ENCODE results near the gene EHMT1. TPM values are rescaled to one million over a fixed set of nuclear protein-coding genes. Genes with fewer than 3 reads are reported as not detected.

EHMT1 gene
- total and polyA plus RNA-seq, 2 donors from 2014 or later: 15.8 to 92.9 TPM

GRCh38 chr9:137761793-137762192, 143.0 kb downstream of the EHMT1 start:
- Histone ChIP-seq H3K9me3 (ENCODE audit: control insufficient read depth in 2 of 3, insufficient read depth in 1 of 3, low read length in 3 of 3) (no peaks in the 10 kb centered on the region), H3K4me3 (ENCODE audit: low read length in 3 of 3) (no peak overlapping the region), H3K36me3 (ENCODE audit: control insufficient read depth in 2 of 3, insufficient read depth in 3 of 3, low read length in 3 of 3) (peaks cover 4 to 13% (median 6%) of the 10 kb centered on the region in 3 donors), H3K9ac (ENCODE audit: low read length in 3 of 3) (no peak overlapping the region), H3K27ac (ENCODE audit: low read depth in 2 of 2, low read length in 2 of 2) (no peak overlapping the region), H3K4me1 (ENCODE audit: control insufficient read depth in 2 of 3, insufficient read depth in 2 of 3, low read depth in 1 of 3, low read length in 3 of 3) (peaks cover 0 to 7% (median 0%) of the 10 kb centered on the region in 3 donors), H3K27me3 (ENCODE audit: control insufficient read depth, insufficient read depth, low read length) (no peaks in the 10 kb centered on the region)
- DNase-seq: peak in 1 of 5 donors; percentile 33
- intact Hi-C loops (cut with DNase I): no loop called here
- FAIRE-seq: no peak
- no peak for TF ChIP-seq CTCF (IDR thresholded peaks at IDR 0.05; ENCODE audit: borderline replicate concordance, extremely low read depth, insufficient read depth)

- DNase-seq: peak in 1 of 5 donors; percentile 46
- H3K9me3 ChIP-seq (ENCODE audit: control insufficient read depth in 2 of 3, insufficient read depth in 1 of 3, low read length in 3 of 3): no peaks in the 10 kb centered on the region
- no peaks in the 10 kb centered on the region for H3K27me3 ChIP-seq (ENCODE audit: control insufficient read depth, insufficient read depth, low read length)
- no peak overlapping the region for H3K27ac ChIP-seq (ENCODE audit: low read depth in 2 of 2, low read length in 2 of 2)
- H3K36me3 ChIP-seq (ENCODE audit: control insufficient read depth in 2 of 3, insufficient read depth in 3 of 3, low read length in 3 of 3): peaks cover 4 to 13% (median 6%) of the 10 kb centered on the region in 3 donors
- no peak overlapping the region for H3K4me3 ChIP-seq (ENCODE audit: low read length in 3 of 3)
- no peak overlapping the region for H3K9ac ChIP-seq (ENCODE audit: low read length in 3 of 3)
- intact Hi-C loops (cut with DNase I): no loop called here
- FAIRE-seq: no peak
- H3K4me1 ChIP-seq (ENCODE audit: control insufficient read depth in 2 of 3, insufficient read depth in 2 of 3, low read depth in 1 of 3, low read length in 3 of 3): peaks cover 0 to 7% (median 0%) of the 10 kb centered on the region in 3 donors
- no peak for TF ChIP-seq CTCF (IDR thresholded peaks at IDR 0.05; ENCODE audit: borderline replicate concordance, extremely low read depth, insufficient read depth)
Measured at GRCh38 chr9:137762414-137763061, 143.7 kb downstream of the EHMT1 start.

GRCh38 chr9:137763271-137763955, 144.6 kb downstream of the EHMT1 start:
- Histone ChIP-seq H3K4me1 (ENCODE audit: control insufficient read depth in 2 of 3, insufficient read depth in 2 of 3, low read depth in 1 of 3, low read length in 3 of 3) (peaks cover 0 to 7% (median 0%) of the 10 kb centered on the region in 3 donors), H3K36me3 (ENCODE audit: control insufficient read depth in 2 of 3, insufficient read depth in 3 of 3, low read length in 3 of 3) (peaks cover 4 to 8% (median 6%) of the 10 kb centered on the region in 3 donors)
- intact Hi-C loops (cut with DNase I): no loop called here

More at GRCh38 chr9:137763271-137763955, 144.6 kb downstream of the EHMT1 start:
- no peak overlapping the region for H3K9ac ChIP-seq (ENCODE audit: low read length in 3 of 3)
- H3K4me3 ChIP-seq (ENCODE audit: low read length in 3 of 3): no peak overlapping the region
- FAIRE-seq (no peak), DNase-seq (peak in 1 of 5 donors; percentile 60)
- H3K27me3 ChIP-seq (ENCODE audit: control insufficient read depth, insufficient read depth, low read length): no peaks in the 10 kb centered on the region
- no peak overlapping the region for H3K27ac ChIP-seq (ENCODE audit: low read depth in 2 of 2, low read length in 2 of 2)
- TF ChIP-seq CTCF (IDR thresholded peaks at IDR 0.05; ENCODE audit: borderline replicate concordance, extremely low read depth, insufficient read depth): no peak
- H3K9me3 ChIP-seq (ENCODE audit: control insufficient read depth in 2 of 3, insufficient read depth in 1 of 3, low read length in 3 of 3): no peaks in the 10 kb centered on the region

Data from kidney (tissue), 14 donors.